WTC11 (cell line): ENCODE measurements around the gene MOV10L1. TPM values are rescaled to one million over a fixed set of nuclear protein-coding genes. Genes with fewer than 3 reads are reported as not detected.

Source experiments
- ATAC-seq: fragments of 200-7000 bp; cut with Tn5 transposase; 2 replicates; pipeline ENCODE4 v1.10.0; 2021; ENCODE audit warnings: mild to moderate bottlenecking, moderate library complexity
- CTCF ChIA-PET: fragments of 300-600 bp; sonication (Branson Sonifier 250); formaldehyde crosslinking; loops from one replicate; lab custom pipeline; 2021; ENCODE audit warnings: antibody characterized with exemption; lab: Charles Lee
- POLR2A ChIA-PET: fragments of 350-600 bp; sonication (Branson Sonifier 250); formaldehyde crosslinking; loops from one replicate; lab custom pipeline; 2021; ENCODE audit warnings: antibody characterized with exemption; lab: Charles Lee
- DNase-seq: peaks from one replicate; pipeline ENCODE4 v3.0.0; 2021; ENCODE audit warnings: low spot score
- H3K27ac Mint-ChIP-seq: 2 replicates; pipeline ENCODE4 v1.8.0; 2021; ENCODE audit warnings: mixed read lengths
- H3K27me3 Mint-ChIP-seq: 2 replicates; pipeline ENCODE4 v1.8.0; 2021; ENCODE audit warnings: low read depth, mild to moderate bottlenecking, moderate library complexity, mixed read lengths
- H3K36me3 Mint-ChIP-seq: 2 replicates; pipeline ENCODE4 v1.8.0; 2021; ENCODE audit warnings: mixed read lengths
- H3K4me1 Mint-ChIP-seq: 2 replicates; pipeline ENCODE4 v1.8.0; 2022; ENCODE audit warnings: mixed read lengths
- H3K4me3 Mint-ChIP-seq: 2 replicates; pipeline ENCODE4 v1.8.0; 2021; ENCODE audit warnings: mild to moderate bottlenecking, moderate library complexity, mixed read lengths
- H3K9me3 Mint-ChIP-seq: 2 replicates; pipeline ENCODE4 v1.8.0; 2021; ENCODE audit warnings: mixed read lengths
- ARID4B ChIP-seq: sonication (generic); formaldehyde crosslinking; IDR thresholded peaks from 2 replicates; pipeline ENCODE4 v1.8.0; 2023; ENCODE audit warnings: missing genetic modification reagents, mild to moderate bottlenecking, borderline replicate concordance
- ATF6 ChIP-seq: sonication (generic); formaldehyde crosslinking; IDR thresholded peaks from 2 replicates; pipeline ENCODE4 v1.8.1; 2023; ENCODE audit warnings: mild to moderate bottlenecking, missing genetic modification reagents
- CDX4 ChIP-seq: fragments of 250-450 bp; sonication (Bioruptor Pico); IDR thresholded peaks from 2 replicates; pipeline ENCODE4 v1.9.0; 2021; ENCODE audit warnings: moderate library complexity, mild to moderate bottlenecking, inconsistent platforms, borderline replicate concordance
- CREM ChIP-seq: sonication (generic); formaldehyde crosslinking; IDR thresholded peaks from 2 replicates; pipeline ENCODE4 v1.8.1; 2022; ENCODE audit warnings: mild to moderate bottlenecking, missing genetic modification reagents, moderate library complexity
- ETV6 ChIP-seq: sonication (generic); formaldehyde crosslinking; IDR thresholded peaks from 2 replicates; pipeline ENCODE4 v1.8.1; 2022; ENCODE audit warnings: mild to moderate bottlenecking, missing genetic modification reagents
- GRHL2 ChIP-seq: fragments of 250-450 bp; sonication (Bioruptor Pico); IDR thresholded peaks from 2 replicates; pipeline ENCODE4 v1.8.0; 2022; ENCODE audit warnings: mild to moderate bottlenecking, moderate library complexity; ENCODE audit not compliant: insufficient replicate concordance, severe bottlenecking
- HMGA2 ChIP-seq: fragments of 250-450 bp; sonication (Bioruptor Pico); IDR thresholded peaks from 2 replicates; pipeline ENCODE4 v1.4.0; 2021; ENCODE audit warnings: mild to moderate bottlenecking, moderate library complexity
- HMGXB4 ChIP-seq: sonication (generic); formaldehyde crosslinking; IDR thresholded peaks from 2 replicates; pipeline ENCODE4 v1.8.1; 2023; ENCODE audit warnings: mild to moderate bottlenecking, moderate library complexity, missing genetic modification reagents
- MYBL2 ChIP-seq: sonication (generic); formaldehyde crosslinking; IDR thresholded peaks from 2 replicates; pipeline ENCODE4 v1.8.1; 2023; ENCODE audit warnings: mild to moderate bottlenecking, moderate library complexity, missing genetic modification reagents
- NFE2L1 ChIP-seq: sonication (generic); formaldehyde crosslinking; IDR thresholded peaks from 2 replicates; pipeline ENCODE4 v1.8.1; 2023; ENCODE audit warnings: missing genetic modification reagents
- NR1H2 ChIP-seq: sonication (generic); formaldehyde crosslinking; IDR thresholded peaks from 2 replicates; pipeline ENCODE4 v1.9.0; 2021; ENCODE audit warnings: mild to moderate bottlenecking, moderate library complexity, missing genetic modification reagents
- RELA ChIP-seq: sonication (generic); formaldehyde crosslinking; IDR thresholded peaks from 2 replicates; pipeline ENCODE4 v1.8.1; 2022; ENCODE audit warnings: missing genetic modification reagents, mild to moderate bottlenecking, borderline replicate concordance
- SOX15 ChIP-seq: fragments of 250-450 bp; sonication (Bioruptor Pico); IDR thresholded peaks from 2 replicates; pipeline ENCODE4 v1.9.0; 2021; ENCODE audit warnings: mild to moderate bottlenecking
- ZNF121 ChIP-seq: sonication (generic); formaldehyde crosslinking; IDR thresholded peaks from 2 replicates; pipeline ENCODE4 v1.8.0; 2023; ENCODE audit warnings: missing genetic modification reagents
- ZNF396 ChIP-seq: fragments of 250-450 bp; sonication (Bioruptor Pico); IDR thresholded peaks from 2 replicates; pipeline ENCODE4 v1.8.0; 2021; ENCODE audit warnings: mild to moderate bottlenecking, moderate library complexity, borderline replicate concordance
- ZNF671 ChIP-seq: fragments of 250-450 bp; sonication (Bioruptor Pico); IDR thresholded peaks from 2 replicates; pipeline ENCODE4 v1.8.0; 2021; ENCODE audit warnings: mild to moderate bottlenecking
- total RNA-seq: library from RNA; stranded (reverse); gene quantifications from 3 replicates; pipeline ENCODE4 v1.2.3, GENCODE V29; 2021
- TF ChIP-seq, protein P1 (sequence below): sonication (generic); formaldehyde crosslinking; IDR thresholded peaks from 2 replicates; pipeline ENCODE4 v1.8.1; 2022; ENCODE audit warnings: mild to moderate bottlenecking, missing genetic modification reagents, moderate library complexity, borderline replicate concordance
- TF ChIP-seq, protein P2 (sequence below): fragments of 200-600 bp; IDR thresholded peaks from 2 replicates; pipeline ENCODE4 v1.8.0; 2022; ENCODE audit warnings: antibody characterized with exemption

Gene MOV10L1
- total RNA-seq, 1 experiment from 2014 or later = not detected

DNA sequence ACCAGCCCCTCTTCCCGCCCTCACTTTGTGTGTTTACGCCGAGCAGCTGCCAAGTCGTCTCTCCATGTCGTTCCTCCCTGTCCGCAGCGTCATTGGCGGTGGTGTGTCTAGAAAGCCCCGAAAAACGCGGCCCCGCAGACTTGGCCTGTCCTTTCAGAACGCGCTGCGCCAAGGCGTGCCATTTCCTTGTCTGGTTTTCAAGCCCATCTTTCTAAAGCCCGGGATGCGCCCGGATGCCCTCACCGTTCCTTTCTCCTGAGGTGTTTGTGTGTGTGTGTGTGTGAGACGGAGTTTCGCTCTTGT is 557 bp downstream of the MOV10L1 start:
- Mint-ChIP-seq H3K4me3 (no peak overlapping the region), H3K27me3 (peaks cover 1% of the 10 kb centered on the region), H3K9me3 (peaks cover 16% of the 10 kb centered on the region), H3K36me3 (no peaks in the 10 kb centered on the region), H3K4me1 (no peaks in the 10 kb centered on the region; the same call in 1 of the 2 replicates), H3K27ac (no peak overlapping the region)
- ChIA-PET POLR2A (no interaction called here), CTCF (interaction anchor here (1.4 kb wide), 1 partner anchor 60 kb away, joined by 5 read pairs; no protein-coding TSS in a partner anchor)
- DNase-seq (no peak), ATAC-seq (no peak)
- TF ChIP-seq CDX4 (CRISPR knock-in tag) = no peak
- TF ChIP-seq NR1H2 (CRISPR knock-in tag) = no peak
- no peak for TF ChIP-seq HMGXB4 (CRISPR knock-in tag)
- TF ChIP-seq ZNF396 = no peak
- no peak for TF ChIP-seq ZNF121 (CRISPR knock-in tag)
- no peak for TF ChIP-seq HMGA2 (CRISPR knock-in tag)
- TF ChIP-seq, protein P1, sequence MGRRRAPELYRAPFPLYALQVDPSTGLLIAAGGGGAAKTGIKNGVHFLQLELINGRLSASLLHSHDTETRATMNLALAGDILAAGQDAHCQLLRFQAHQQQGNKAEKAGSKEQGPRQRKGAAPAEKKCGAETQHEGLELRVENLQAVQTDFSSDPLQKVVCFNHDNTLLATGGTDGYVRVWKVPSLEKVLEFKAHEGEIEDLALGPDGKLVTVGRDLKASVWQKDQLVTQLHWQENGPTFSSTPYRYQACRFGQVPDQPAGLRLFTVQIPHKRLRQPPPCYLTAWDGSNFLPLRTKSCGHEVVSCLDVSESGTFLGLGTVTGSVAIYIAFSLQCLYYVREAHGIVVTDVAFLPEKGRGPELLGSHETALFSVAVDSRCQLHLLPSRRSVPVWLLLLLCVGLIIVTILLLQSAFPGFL (CRISPR knock-in tag) = no peak
- no peak for TF ChIP-seq CREM (CRISPR knock-in tag)

GRCh38 chr22:50091092-50091768 is 1.4 kb downstream of the MOV10L1 start:
- Mint-ChIP-seq H3K27me3 (no peaks in the 10 kb centered on the region; the same call in none of the 2 replicates), H3K4me3 (no peak overlapping the region), H3K27ac (no peak overlapping the region), H3K9me3 (peaks cover 16% of the 10 kb centered on the region), H3K36me3 (no peaks in the 10 kb centered on the region), H3K4me1 (no peaks in the 10 kb centered on the region)
- ATAC-seq (no peak), DNase-seq (no peak)
- POLR2A ChIA-PET = no interaction called here
- CTCF ChIA-PET = interaction anchor here (0.5 kb wide), 1 partner anchor 19 kb away, joined by 3 read pairs; no protein-coding TSS in a partner anchor
- no peak for TF ChIP-seq ZNF671 (CRISPR knock-in tag)
- TF ChIP-seq, protein P2, sequence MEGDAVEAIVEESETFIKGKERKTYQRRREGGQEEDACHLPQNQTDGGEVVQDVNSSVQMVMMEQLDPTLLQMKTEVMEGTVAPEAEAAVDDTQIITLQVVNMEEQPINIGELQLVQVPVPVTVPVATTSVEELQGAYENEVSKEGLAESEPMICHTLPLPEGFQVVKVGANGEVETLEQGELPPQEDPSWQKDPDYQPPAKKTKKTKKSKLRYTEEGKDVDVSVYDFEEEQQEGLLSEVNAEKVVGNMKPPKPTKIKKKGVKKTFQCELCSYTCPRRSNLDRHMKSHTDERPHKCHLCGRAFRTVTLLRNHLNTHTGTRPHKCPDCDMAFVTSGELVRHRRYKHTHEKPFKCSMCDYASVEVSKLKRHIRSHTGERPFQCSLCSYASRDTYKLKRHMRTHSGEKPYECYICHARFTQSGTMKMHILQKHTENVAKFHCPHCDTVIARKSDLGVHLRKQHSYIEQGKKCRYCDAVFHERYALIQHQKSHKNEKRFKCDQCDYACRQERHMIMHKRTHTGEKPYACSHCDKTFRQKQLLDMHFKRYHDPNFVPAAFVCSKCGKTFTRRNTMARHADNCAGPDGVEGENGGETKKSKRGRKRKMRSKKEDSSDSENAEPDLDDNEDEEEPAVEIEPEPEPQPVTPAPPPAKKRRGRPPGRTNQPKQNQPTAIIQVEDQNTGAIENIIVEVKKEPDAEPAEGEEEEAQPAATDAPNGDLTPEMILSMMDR = no peak
- TF ChIP-seq ZNF121 (CRISPR knock-in tag) = no peak
- no peak for TF ChIP-seq ARID4B (CRISPR knock-in tag)
- TF ChIP-seq ETV6 (CRISPR knock-in tag) = no peak
- TF ChIP-seq HMGXB4 (CRISPR knock-in tag) = no peak
- TF ChIP-seq ATF6 (CRISPR knock-in tag) = no peak
- no peak for TF ChIP-seq RELA (CRISPR knock-in tag)
- no peak for TF ChIP-seq SOX15 (CRISPR knock-in tag)
- TF ChIP-seq NFE2L1 (CRISPR knock-in tag) = no peak
- TF ChIP-seq MYBL2 (CRISPR knock-in tag) = no peak
- TF ChIP-seq GRHL2 = no peak
